HG02678 (cell line): Measurements from ENCODE around the gene KRTAP10-4.
"Not testable (repeated sequence)": the region's sequence is repeated elsewhere in the genome, so short reads cannot be mapped to it uniquely, and the experiment has no call there.

Experiments used
- ATAC-seq: cut with Tn5 transposase; IDR thresholded peaks from one replicate; pipeline ENCODE4 v1.9.1; 2021; ENCODE audit warnings: mild to moderate bottlenecking, moderate library complexity; ENCODE audit not compliant: unreplicated experiment

Gene KRTAP10-4

DNA sequence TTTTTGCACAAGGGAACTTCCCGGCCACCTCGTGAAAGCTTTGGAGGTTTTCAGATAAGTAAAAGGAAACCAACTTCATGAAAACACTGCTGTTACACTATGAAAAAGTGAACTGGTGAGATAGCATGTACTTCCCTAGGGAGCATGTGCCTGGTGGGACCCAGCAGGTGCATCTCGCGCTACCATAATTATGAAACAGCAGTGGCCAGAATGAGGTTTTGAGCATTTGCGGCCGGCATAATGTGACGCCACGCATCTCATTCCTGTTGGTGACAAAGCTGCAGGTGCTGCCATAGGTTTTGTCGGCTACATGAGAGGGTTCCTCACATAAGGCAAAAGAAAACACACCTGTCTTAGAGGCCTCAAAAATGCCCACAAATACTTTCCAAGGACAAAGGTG lies 16.6 kb upstream of the KRTAP10-4 start:
- no peak for ATAC-seq

DNA sequence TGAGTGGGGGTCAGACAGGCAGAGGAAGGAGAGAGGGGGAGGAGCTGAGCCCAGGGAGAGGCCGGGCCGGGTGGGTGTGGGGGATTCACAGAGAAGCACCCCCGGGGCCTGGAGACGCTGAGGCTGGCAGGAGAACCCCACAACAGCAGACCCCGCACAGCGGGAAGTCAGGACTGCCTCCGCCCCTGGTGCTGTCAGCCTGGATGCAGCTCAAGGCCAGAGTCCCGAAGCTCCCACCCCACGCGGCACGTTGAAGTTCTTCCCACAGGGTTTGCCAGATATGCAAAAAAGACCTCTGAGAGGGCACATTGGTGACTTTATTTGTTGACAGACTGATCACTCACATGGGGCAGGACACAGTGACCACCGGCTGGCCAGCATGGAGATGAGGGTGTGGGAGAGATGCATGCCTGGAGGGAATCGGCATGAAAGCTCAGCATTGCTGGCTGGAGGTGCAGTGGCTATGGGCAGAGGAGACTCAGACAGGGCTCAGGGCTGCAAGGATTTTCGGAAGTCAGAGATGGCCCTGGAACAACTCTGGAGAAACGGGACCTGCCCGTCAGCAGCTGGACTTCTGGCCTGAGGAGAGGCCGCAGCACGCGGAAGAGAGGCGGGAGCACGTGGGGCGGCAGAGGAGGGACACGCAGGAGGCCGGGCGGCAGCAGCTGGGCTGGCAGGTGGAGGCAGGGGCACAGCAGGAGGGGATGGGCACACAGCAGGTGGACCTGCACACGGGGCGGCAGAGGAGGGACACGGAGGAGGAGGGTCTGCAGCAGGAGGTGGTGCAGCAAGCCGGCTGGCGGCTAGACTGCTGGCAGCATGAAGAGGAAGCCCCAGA lies 15.8 kb upstream of the KRTAP10-4 start:
- ATAC-seq: no peak

DNA sequence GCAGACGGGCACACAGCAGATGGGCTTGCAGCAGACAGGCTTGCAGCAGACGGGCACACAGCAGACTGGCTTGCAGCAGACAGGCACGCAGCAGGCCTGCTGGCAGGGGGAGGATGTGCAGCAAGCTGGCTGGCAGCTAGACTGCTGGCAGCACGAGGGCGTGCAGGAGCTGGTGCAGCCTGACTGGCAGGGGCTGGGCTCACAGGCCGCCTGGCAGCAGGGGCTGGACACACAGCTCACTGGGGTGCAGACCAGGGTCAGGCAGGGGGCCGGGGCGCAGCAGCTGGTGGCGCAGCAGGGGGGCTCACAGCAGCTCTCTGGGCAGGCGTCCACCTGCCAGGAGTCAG lies 15.2 kb upstream of the KRTAP10-4 start:
- not testable (repeated sequence) for ATAC-seq

GRCh38 chr21:44558695-44559094 lies 14.8 kb upstream of the KRTAP10-4 start, which contains the start of gene KRTAP10-3:
Gene KRTAP10-3 (minus strand): TSS chr21:44558795. CDS start chr21:44558715, 80 bp downstream.
- no peak for ATAC-seq

DNA sequence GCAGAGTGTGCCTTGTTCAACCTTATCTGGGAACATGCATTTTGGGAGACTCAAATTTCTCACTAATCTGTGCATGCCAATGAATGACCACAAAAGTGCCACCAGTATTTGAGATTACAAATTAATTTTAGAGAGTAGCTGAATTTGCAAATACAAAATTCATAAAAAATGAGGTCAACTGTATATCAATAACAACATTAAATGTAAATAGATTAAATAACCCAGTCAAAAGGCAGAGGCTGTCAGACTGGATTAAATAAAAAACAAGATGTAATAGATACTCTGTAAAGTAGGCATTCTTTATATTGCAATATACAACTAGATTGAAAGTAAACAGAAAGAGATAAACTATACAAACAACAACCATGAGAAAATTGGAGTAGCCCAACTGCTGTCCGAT lies 9.4 kb upstream of the KRTAP10-4 start:
- no peak for ATAC-seq

DNA sequence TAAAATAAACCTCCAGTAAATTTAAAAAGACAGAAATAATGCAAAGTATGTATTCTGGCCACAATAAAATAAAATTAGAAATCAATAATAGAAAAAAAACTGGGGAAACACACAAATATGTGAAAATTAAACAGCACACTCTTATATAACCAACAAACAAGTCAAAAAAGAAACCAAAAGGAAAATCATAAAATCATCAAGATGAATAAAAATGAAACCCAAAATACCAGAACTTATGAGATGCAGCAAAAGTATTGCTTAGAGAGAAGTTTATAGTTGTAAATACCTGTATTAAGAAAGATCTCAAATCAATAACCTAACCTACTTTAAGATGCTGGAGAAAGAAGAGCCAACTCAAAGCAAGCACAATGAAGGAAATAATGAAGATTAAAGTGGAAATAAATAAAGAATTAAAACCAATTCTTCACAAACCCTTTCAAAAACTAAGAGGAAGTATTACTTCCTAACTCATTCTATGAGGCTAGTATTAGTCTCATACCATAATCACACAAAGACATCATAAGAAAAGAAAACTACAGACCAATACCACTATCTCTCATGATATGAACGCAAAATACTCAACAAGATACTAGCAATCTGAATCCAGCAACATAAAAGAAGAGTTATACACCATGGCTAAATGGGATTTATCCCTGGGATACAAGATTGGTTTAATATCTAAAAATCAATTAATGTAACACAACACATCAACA lies 8.5 kb upstream of the KRTAP10-4 start:
- ATAC-seq: no peak

- ATAC-seq: no peak
Observed at GRCh38 chr21:44566403-44566802, 7.1 kb upstream of the KRTAP10-4 start.

DNA sequence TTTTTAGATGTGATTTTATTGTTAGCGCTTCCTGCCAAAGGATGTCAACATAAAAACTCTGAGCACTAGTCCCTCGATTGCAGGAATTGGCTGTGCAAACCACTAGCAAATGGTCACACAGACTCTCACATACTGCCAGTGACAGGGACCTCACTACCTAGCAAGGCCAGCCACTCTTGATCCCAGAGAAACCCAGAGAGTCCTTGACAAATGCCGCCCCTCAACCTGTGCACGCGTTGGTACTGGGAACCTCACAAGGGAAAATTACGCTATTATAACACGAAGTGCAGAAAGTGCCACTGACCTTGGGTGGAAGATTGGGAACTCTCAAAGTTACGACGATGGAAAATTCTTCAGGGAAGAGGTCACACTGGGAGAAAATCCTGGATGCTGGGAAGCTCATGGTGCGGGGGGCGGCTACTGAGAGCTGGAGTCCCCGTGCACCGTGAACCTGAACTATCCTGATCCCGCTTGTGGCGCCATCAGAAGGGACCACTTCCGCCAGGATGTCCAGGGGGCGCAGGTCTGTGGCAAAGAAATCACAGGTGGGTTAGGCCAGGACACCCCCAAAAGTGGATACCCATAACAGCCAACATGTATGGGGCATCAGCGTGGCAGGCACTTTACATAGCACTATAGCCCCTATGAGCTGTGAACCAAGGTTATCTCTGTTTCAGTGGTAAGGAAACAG lies 5.9 kb upstream of the KRTAP10-4 start:
- ATAC-seq: no peak

DNA sequence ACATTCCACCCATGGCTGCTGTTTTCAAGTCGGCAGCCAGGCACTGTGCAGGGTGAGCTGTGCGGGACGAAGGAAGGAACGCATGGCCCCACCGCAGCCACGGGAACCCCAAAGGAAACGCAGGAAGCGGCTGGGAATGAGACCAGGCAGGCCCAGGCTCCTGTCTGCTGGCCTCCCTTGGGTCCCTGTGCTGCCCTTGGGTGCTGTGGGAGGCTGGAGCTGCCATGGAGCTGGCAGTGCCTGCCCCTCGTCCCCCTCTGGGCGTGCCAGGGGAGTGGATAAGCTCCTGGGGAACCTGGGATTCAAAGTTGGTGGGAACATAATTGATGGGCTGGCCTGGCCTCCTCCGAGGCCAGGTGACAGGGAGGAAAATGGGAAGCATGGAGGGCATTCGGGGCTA lies 5.3 kb upstream of the KRTAP10-4 start:
- ATAC-seq: no peak

DNA sequence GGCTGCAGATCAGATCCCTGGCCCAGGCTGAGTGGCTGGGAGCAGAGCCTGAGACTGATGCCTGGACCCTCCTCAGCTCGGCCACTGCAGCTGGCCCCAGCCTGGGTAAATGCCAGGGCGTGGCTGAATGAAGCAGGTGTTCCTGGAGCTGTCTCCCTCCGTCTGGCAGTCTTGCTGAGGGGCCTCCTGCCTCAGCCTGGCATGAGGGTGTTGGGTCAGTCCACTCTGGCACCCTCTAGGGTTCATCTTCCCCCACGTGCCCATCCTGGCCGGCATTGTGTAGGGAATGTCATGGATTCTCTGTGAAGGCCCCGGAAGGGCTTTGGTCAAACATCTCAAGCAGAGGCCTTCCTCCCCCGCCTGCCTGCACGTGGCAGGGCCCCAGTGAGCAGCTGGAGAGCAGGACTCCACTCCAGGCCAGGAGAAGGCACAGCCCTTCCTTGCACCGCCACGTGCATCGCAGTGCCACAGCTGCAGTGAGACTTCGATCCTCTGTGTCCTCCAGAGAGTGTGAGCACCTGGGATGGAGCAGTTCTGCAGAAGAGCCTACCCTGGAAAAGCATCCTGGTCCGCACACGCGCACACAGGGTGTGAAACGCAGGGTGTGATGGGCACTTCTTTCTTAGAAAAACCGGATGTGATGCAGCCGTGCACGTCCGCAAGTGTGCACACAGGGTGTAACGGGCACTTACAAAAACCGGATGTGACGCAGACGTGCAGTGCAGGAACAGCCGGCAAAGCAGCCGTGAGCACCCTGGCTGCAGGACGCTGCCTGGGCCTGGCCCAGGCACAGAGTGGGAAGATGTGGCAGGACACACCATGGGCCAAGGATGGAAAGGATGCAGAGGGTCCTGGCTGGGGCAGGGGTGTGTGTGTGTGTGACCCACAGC lies 4.6 kb upstream of the KRTAP10-4 start:
- no peak for ATAC-seq

GRCh38 chr21:44569861-44570517 lies 3.5 kb upstream of the KRTAP10-4 start:
- no peak for ATAC-seq

GRCh38 chr21:44571296-44571695 lies 2.2 kb upstream of the KRTAP10-4 start:
- no peak for ATAC-seq

DNA sequence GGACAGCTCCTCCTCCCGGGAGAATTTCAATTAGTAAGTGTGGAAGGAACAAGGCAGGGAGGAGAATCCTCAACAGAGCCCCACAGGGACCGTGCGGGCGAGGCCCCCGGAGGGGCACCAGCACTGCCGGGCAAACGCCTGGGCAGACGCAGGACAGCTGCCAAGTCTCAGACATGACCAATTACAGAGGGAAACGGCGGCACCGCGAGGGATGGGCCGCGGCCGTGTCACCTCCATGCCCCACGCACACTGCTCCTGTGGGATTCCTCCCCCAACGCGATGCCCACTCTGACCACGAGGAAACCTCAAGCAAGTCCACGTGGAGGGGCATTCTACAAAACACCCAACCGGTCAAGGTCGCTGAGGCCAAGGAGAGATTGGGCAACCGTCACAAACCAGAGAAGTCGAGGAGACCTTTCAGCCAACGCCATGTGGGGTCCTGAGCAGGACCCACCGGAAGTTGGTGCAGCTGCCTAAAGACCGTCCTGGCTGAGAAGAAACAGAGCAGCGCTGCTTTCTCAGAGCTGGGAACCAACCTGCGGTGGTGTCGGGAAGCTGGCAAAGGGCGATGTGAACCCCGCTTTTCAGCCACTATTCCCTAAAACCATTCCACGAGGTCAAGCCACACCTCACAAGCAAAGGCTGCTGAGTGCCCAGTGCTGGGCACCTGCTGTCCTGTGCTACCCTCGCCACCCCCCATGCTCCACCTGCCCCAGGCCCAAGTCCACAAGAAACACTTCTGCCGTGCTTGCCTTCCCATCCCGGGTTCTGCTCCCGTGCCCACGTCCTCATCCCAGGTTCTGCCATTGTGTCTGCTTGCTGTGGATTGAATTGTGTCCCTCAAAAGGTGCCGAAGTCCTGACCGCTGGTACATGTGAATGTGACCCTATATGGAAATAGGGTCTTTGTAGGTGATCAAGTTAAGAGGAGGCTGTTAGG lies 1.4 kb upstream of the KRTAP10-4 start:
- ATAC-seq: no peak

- ATAC-seq: no peak
Observed at GRCh38 chr21:44572959-44573583, 458 bp upstream of the KRTAP10-4 start.

GRCh38 chr21:44574457-44575306 lies 1.2 kb downstream of the KRTAP10-4 start:
- ATAC-seq: no peak

- ATAC-seq: no peak
Observed at GRCh38 chr21:44575307-44576024, 1.9 kb downstream of the KRTAP10-4 start.

DNA sequence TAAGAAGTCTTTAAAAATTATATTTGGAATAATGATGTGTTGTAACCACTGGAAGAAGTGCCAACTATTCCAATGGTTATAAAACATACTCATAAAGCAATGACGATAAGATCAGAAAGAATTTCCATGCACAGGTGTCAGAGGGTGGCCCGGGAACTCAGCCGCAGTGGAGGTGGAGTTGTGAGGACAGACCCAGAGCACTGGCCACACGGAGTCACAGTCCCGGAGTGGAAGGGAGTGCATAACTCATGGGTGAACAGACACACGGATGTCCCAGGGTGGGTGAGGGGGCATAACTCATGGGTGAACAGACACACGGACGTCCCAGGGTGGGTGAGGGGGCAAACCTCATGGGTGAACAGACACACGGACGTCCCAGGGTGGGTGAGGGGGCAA lies 2.5 kb downstream of the KRTAP10-4 start:
- no peak for ATAC-seq
